Progenitor cell of endocrine pancreas (in vitro differentiated cells): ENCODE results near the gene LIN7A. TPM values are rescaled to one million over a fixed set of nuclear protein-coding genes. Genes with fewer than 3 reads are reported as not detected.
A peak's percentile ranks its signal among the peaks of the same experiment; 100 is the strongest.

Experiments
- DNase-seq: peaks from one replicate; pipeline ENCODE4 v3.0.0; 2021; ENCODE audit warnings: low spot score; ENCODE audit not compliant: unreplicated experiment
- H3K27ac Mint-ChIP-seq: 2 replicates; pipeline ENCODE4 v1.8.0; 2021; ENCODE audit warnings: mild to moderate bottlenecking, moderate library complexity, mixed read lengths
- H3K27me3 Mint-ChIP-seq: 2 replicates; pipeline ENCODE4 v1.8.0; 2021; ENCODE audit warnings: mixed read lengths
- H3K36me3 Mint-ChIP-seq: 2 replicates; pipeline ENCODE4 v1.8.0; 2022; ENCODE audit warnings: mixed read lengths; ENCODE audit not compliant: insufficient read depth
- H3K4me1 Mint-ChIP-seq: 2 replicates; pipeline ENCODE4 v1.8.0; 2021; ENCODE audit warnings: low read depth, mixed read lengths
- H3K4me3 Mint-ChIP-seq: 2 replicates; pipeline ENCODE4 v1.8.0; 2021; ENCODE audit warnings: low read depth, mild to moderate bottlenecking, moderate library complexity, mixed read lengths
- H3K9me3 Mint-ChIP-seq: 2 replicates; pipeline ENCODE4 v1.8.0; 2021; ENCODE audit warnings: low read depth, mixed read lengths
- total RNA-seq: library from RNA; stranded (reverse); gene quantifications from 2 replicates; pipeline ENCODE4 v1.2.1, GENCODE V29; 2021
- TF ChIP-seq, protein P1 (sequence below): fragments of 200-600 bp; sonication (generic); IDR thresholded peaks from one replicate; pipeline ENCODE4 v1.5.0; 2021; ENCODE audit warnings: antibody characterized with exemption, mild to moderate bottlenecking; ENCODE audit not compliant: unreplicated experiment

Gene LIN7A
- total RNA-seq, 1 donor from 2014 or later, result 8.2 TPM

GRCh38 chr12:80843969-80844368 lies 93.8 kb downstream of the LIN7A start:
- TF ChIP-seq, protein P1, sequence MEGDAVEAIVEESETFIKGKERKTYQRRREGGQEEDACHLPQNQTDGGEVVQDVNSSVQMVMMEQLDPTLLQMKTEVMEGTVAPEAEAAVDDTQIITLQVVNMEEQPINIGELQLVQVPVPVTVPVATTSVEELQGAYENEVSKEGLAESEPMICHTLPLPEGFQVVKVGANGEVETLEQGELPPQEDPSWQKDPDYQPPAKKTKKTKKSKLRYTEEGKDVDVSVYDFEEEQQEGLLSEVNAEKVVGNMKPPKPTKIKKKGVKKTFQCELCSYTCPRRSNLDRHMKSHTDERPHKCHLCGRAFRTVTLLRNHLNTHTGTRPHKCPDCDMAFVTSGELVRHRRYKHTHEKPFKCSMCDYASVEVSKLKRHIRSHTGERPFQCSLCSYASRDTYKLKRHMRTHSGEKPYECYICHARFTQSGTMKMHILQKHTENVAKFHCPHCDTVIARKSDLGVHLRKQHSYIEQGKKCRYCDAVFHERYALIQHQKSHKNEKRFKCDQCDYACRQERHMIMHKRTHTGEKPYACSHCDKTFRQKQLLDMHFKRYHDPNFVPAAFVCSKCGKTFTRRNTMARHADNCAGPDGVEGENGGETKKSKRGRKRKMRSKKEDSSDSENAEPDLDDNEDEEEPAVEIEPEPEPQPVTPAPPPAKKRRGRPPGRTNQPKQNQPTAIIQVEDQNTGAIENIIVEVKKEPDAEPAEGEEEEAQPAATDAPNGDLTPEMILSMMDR, result no peak
- no peak overlapping the region for H3K4me3 Mint-ChIP-seq
- no peaks in the 10 kb centered on the region for H3K4me1 Mint-ChIP-seq
- no peaks in the 10 kb centered on the region for H3K36me3 Mint-ChIP-seq
- no peaks in the 10 kb centered on the region for H3K27me3 Mint-ChIP-seq
- DNase-seq, result no peak
- no peaks in the 10 kb centered on the region for H3K9me3 Mint-ChIP-seq
- no peak overlapping the region for H3K27ac Mint-ChIP-seq

GRCh38 chr12:80838708-80839107 lies 99.0 kb downstream of the LIN7A start:
- Mint-ChIP-seq H3K27ac (peak overlapping the region; percentile 51), H3K9me3 (no peaks in the 10 kb centered on the region), H3K36me3 (no peaks in the 10 kb centered on the region), H3K4me3 (no peak overlapping the region), H3K4me1 (peaks cover 5% of the 10 kb centered on the region), H3K27me3 (no peaks in the 10 kb centered on the region)
- no peak for DNase-seq
- TF ChIP-seq, protein P1, result no peak

- DNase-seq, result no peak
- H3K9me3 Mint-ChIP-seq, result no peaks in the 10 kb centered on the region
- no peak overlapping the region for H3K4me3 Mint-ChIP-seq
- H3K4me1 Mint-ChIP-seq, result peaks cover 5% of the 10 kb centered on the region
- peak overlapping the region; percentile 51 for H3K27ac Mint-ChIP-seq
- H3K36me3 Mint-ChIP-seq, result no peaks in the 10 kb centered on the region
- TF ChIP-seq, protein P1, result no peak
- H3K27me3 Mint-ChIP-seq, result no peaks in the 10 kb centered on the region
Observed at GRCh38 chr12:80838024-80838658, 99.6 kb downstream of the LIN7A start.

- no peaks in the 10 kb centered on the region for H3K36me3 Mint-ChIP-seq
- no peaks in the 10 kb centered on the region for H3K9me3 Mint-ChIP-seq
- no peak overlapping the region for H3K4me3 Mint-ChIP-seq
- no peak for DNase-seq
- TF ChIP-seq, protein P1, result peak; percentile 75
- no peaks in the 10 kb centered on the region for H3K27me3 Mint-ChIP-seq
- H3K27ac Mint-ChIP-seq, result no peak overlapping the region
- H3K4me1 Mint-ChIP-seq, result peaks cover 5% of the 10 kb centered on the region
Observed at GRCh38 chr12:80837342-80837978, 100.3 kb downstream of the LIN7A start.

- Mint-ChIP-seq H3K27ac (no peak overlapping the region), H3K9me3 (no peaks in the 10 kb centered on the region), H3K4me1 (peaks cover 9% of the 10 kb centered on the region), H3K4me3 (no peak overlapping the region), H3K27me3 (no peaks in the 10 kb centered on the region), H3K36me3 (no peaks in the 10 kb centered on the region)
- TF ChIP-seq, protein P1, result no peak
- no peak for DNase-seq
Observed at GRCh38 chr12:80834724-80835123, 103.0 kb downstream of the LIN7A start.
